Muscle of leg (tissue), 11 donors: Measurements from ENCODE around the gene KIF25. TPM values are rescaled to one million over a fixed set of nuclear protein-coding genes. Genes with fewer than 3 reads are reported as not detected.
"Not testable (repeated sequence)": the region's sequence is repeated elsewhere in the genome, so short reads cannot be mapped to it uniquely, and the experiment has no call there.

Source experiments
- DNase-seq: peaks from one replicate; pipeline ENCODE4 v3.0.0; 2013
- H3K27ac ChIP-seq: one replicate; pipeline ENCODE4 v1.5.1; 2013; ENCODE audit warnings: mild to moderate bottlenecking, low read length, control low read depth
- H3K27me3 ChIP-seq: one replicate; pipeline ENCODE4 v1.6.1; 2013; ENCODE audit warnings: low read length; ENCODE audit not compliant: control insufficient read depth, insufficient read depth
- H3K36me3 ChIP-seq: one replicate; pipeline ENCODE4 v1.6.1; 2013; ENCODE audit warnings: low read length; ENCODE audit not compliant: control insufficient read depth, insufficient read depth
- H3K4me1 ChIP-seq: one replicate; pipeline ENCODE4 v1.6.1; 2013; ENCODE audit warnings: low read length; ENCODE audit not compliant: control insufficient read depth, insufficient read depth
- H3K4me3 ChIP-seq: one replicate; pipeline ENCODE4 v1.5.1; 2013; ENCODE audit warnings: low read length, control low read depth
- H3K9me3 ChIP-seq: replicated peaks from 2 replicates; pipeline ENCODE4 v1.6.1; 2013; ENCODE audit warnings: low read depth, low read length; ENCODE audit not compliant: control insufficient read depth
- WGBS: methylation state at CpG from one replicate; pipeline ENCODE4 v1.1.5; 2013; ENCODE audit warnings: missing lambda C conversion rate; ENCODE audit not compliant: insufficient coverage; 5-methylcytosine and 5-hydroxymethylcytosine counted together
- polyA plus RNA-seq, 8 donors: library from polyadenylated mRNA; unstranded; fragments of 120-200 nt; gene quantifications; one replicate each; pipeline versions ENCODE4 v1.2.1 to v1.2.3, GENCODE V29; 2013; ENCODE audit warnings: inconsistent platforms in 1 of 8, low replicate concordance in 1 of 8; ENCODE audit not compliant: insufficient read length in 8 of 8, insufficient read depth in 1 of 8
- total RNA-seq: library from RNA; stranded (reverse); fragments of 120-200 nt; gene quantifications from one replicate; pipeline ENCODE4 v1.2.4, GENCODE V29; 2013

The KIF25 gene
- total and polyA plus RNA-seq, 9 donors, result 0.24 to 1.8 (median 0.69) TPM

DNA sequence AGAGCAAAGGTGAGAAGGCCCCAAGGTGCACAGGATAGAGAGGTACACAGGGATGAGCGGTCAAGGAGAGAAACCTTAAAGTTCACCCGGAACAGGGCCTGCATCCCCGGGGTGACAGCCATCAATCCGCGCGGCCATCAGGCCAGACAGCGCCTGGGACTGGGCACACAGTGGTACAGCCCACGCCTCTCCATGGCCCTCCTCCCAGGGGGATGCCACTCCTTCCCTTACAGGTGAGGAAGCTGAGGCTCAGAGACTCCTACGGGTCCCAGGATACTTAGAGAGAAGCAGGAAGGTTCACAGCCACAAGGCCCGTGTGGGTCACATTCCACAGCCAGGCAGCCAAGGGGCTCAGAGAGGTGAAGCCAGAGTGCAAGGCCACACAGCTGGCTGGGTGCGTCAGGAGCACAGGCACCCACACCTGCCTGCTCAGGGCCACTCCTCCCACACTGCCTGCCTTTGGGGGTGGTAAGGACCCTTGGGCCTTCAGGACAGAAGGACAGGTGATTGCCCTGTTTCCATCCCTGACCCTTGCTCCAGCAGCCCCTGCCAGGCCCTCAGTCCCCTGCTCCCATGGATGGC lies 66.8 kb downstream of the KIF25 start:
- Histone ChIP-seq H3K36me3 (no peaks in the 10 kb centered on the region), H3K4me3 (no peak overlapping the region), H3K4me1 (peaks cover 19% of the 10 kb centered on the region), H3K9me3 (no peaks in the 10 kb centered on the region), H3K27ac (no peak overlapping the region), H3K27me3 (no peaks in the 10 kb centered on the region)
- WGBS, result 87% methylated on average over 5 of the region's 11 CpGs
- no peak for DNase-seq

- no peaks in the 10 kb centered on the region for H3K36me3 ChIP-seq
- no peak overlapping the region for H3K27ac ChIP-seq
- peaks cover 8% of the 10 kb centered on the region for H3K4me1 ChIP-seq
- no peak overlapping the region for H3K4me3 ChIP-seq
- 82% methylated on average over 19 of the region's 24 CpGs for WGBS
- DNase-seq, result no peak
- H3K27me3 ChIP-seq, result peaks cover 7% of the 10 kb centered on the region
- H3K9me3 ChIP-seq, result no peaks in the 10 kb centered on the region
These were observed 69.7 kb downstream of the KIF25 start for GRCh38 chr6:168067081-168067759.

GRCh38 chr6:168070804-168071203 lies 73.3 kb downstream of the KIF25 start:
- no peaks in the 10 kb centered on the region for H3K9me3 ChIP-seq
- no peak for DNase-seq
- WGBS, result 85% methylated on average over 7 of the region's 7 CpGs

DNA sequence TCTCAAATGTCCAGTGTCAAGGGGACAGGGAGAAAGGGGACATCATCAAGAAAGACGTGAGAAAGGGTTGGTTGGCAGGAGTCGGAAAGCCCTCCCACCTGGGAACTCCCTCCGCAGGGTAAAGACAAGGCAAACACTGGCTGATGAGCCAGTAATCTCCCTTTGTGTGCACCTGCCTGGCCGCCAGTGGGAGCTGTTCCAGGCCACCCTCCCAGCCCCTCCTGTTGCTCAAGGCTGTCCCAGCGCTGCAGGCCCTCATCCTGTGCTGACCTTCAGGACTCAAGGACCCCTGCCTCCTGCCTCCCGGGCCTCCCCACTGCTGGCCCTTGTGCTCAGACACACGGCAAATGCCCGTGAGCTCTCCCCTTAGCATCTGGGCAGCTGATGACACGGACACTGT lies 74.1 kb downstream of the KIF25 start:
- Histone ChIP-seq H3K36me3 (no peaks in the 10 kb centered on the region), H3K4me3 (no peak overlapping the region), H3K9me3 (no peaks in the 10 kb centered on the region), H3K4me1 (peaks cover 8% of the 10 kb centered on the region), H3K27me3 (peaks cover 23% of the 10 kb centered on the region), H3K27ac (no peak overlapping the region)
- DNase-seq, result no peak
- 71% methylated on average over 9 of the region's 9 CpGs for WGBS

More at GRCh38 chr6:168070804-168071203, 73.3 kb downstream of the KIF25 start:
- Histone ChIP-seq H3K4me1 (peaks cover 8% of the 10 kb centered on the region), H3K36me3 (no peaks in the 10 kb centered on the region), H3K27ac (no peak overlapping the region), H3K27me3 (peaks cover 20% of the 10 kb centered on the region), H3K4me3 (no peak overlapping the region)

DNA sequence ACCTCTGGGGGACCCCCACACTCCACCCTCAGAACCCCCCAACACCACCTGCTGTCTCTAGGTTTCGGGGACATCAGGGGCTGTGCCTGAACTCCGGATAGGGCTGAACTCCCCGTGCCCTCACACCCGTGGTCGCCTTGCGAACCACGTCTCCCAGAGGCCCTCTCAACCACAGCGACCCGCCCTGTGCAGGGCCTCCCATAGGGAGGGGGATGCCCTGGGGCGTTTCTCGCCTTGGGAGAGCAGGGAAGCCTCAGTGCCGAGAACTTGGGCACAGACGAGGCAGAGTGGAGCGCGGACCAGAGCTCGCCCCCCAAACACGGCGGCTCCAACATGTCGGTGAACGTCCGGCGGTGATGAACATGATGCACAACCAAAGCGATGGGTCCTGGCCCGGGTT lies 74.8 kb downstream of the KIF25 start:
- Histone ChIP-seq H3K9me3 (no peaks in the 10 kb centered on the region), H3K36me3 (no peaks in the 10 kb centered on the region), H3K4me1 (peaks cover 8% of the 10 kb centered on the region), H3K27me3 (peaks cover 23% of the 10 kb centered on the region), H3K27ac (no peak overlapping the region), H3K4me3 (no peak overlapping the region)
- DNase-seq, result no peak
- WGBS, result 83% methylated on average over 16 of the region's 24 CpGs

- Histone ChIP-seq H3K9me3 (no peaks in the 10 kb centered on the region), H3K27me3 (peaks cover 23% of the 10 kb centered on the region), H3K4me3 (no peak overlapping the region), H3K36me3 (no peaks in the 10 kb centered on the region), H3K27ac (no peak overlapping the region), H3K4me1 (peaks cover 5% of the 10 kb centered on the region)
- WGBS, result 49% methylated on average over 2 of the region's 4 CpGs
- no peak for DNase-seq
These were observed 75.3 kb downstream of the KIF25 start for GRCh38 chr6:168072730-168073129.

- H3K4me3 ChIP-seq, result no peak overlapping the region
- no peak overlapping the region for H3K27ac ChIP-seq
- DNase-seq, result no peak
- no peaks in the 10 kb centered on the region for H3K36me3 ChIP-seq
- WGBS, result 68% methylated on average over 12 of the region's 13 CpGs
- H3K4me1 ChIP-seq, result peaks cover 16% of the 10 kb centered on the region
- H3K9me3 ChIP-seq, result no peaks in the 10 kb centered on the region
- peaks cover 23% of the 10 kb centered on the region for H3K27me3 ChIP-seq
These were observed 76.7 kb downstream of the KIF25 start for GRCh38 chr6:168073937-168074730.

DNA sequence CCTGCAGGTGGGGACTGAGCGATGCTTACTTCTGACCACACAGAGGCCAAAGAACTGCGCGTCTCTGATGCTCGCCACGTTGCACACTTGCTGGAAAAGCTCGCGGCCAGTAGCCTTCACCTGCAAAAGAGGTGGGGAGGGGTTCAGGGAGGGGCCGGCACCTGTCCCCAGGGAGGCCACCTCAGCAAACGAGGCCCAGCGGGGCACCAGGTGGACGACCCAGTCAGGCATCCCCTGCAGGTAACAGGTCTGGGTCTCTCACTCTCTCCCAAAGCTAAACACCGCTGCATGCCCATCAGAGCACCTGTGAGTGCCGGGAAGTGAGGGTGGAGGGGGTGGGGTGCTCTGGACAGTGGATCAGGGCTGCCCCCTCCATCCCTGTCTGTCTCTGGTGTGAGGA lies 77.7 kb downstream of the KIF25 start:
- DNase-seq, result no peak
- Histone ChIP-seq H3K4me3 (no peak overlapping the region), H3K9me3 (no peaks in the 10 kb centered on the region), H3K36me3 (no peaks in the 10 kb centered on the region), H3K27me3 (peaks cover 20% of the 10 kb centered on the region), H3K27ac (no peak overlapping the region), H3K4me1 (peaks cover 27% of the 10 kb centered on the region)
- 90% methylated on average over 10 of the region's 13 CpGs for WGBS

GRCh38 chr6:168075787-168076202 lies 78.3 kb downstream of the KIF25 start:
- no peak overlapping the region for H3K4me3 ChIP-seq
- H3K27me3 ChIP-seq, result peaks cover 20% of the 10 kb centered on the region
- 90% methylated on average over 34 of the region's 34 CpGs for WGBS
- no peak for DNase-seq
- no peaks in the 10 kb centered on the region for H3K9me3 ChIP-seq
- H3K4me1 ChIP-seq, result peaks cover 32% of the 10 kb centered on the region
- H3K36me3 ChIP-seq, result no peaks in the 10 kb centered on the region
- H3K27ac ChIP-seq, result no peak overlapping the region

DNA sequence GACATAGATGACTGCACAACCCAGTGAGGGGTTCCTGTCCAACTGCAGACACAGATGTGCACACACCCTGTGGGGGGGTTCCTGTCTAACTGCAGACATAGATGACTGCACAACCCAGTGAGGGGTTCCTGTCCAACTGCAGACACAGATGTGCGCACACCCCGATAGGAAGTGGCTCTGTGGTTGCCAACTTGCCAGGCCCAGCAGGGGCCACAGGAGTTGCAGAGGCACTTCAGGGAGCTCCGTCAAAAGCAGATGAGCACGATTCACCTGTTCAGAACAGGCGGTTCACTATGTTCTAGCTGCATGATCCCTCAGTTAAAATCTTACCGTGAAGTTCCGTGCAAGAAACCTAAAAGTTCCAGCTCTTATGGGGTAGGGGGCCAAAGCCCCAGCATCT lies 79.9 kb downstream of the KIF25 start:
- H3K27me3 ChIP-seq, result peaks cover 16% of the 10 kb centered on the region
- H3K4me3 ChIP-seq, H3K27ac ChIP-seq, DNase-seq, H3K9me3 ChIP-seq, H3K36me3 ChIP-seq: not testable (repeated sequence)
- WGBS, result 84% methylated on average over 6 of the region's 7 CpGs
- H3K4me1 ChIP-seq, result peaks cover 35% of the 10 kb centered on the region
